Heart right ventricle (tissue), 16 donors: ENCODE measurements around the gene MORN4. TPM values are rescaled to one million over a fixed set of nuclear protein-coding genes. Genes with fewer than 3 reads are reported as not detected.

Experiments
- ATAC-seq, 8 donors: fragments of 200-7000 bp; cut with Tn5 transposase; one replicate each; pipeline ENCODE4 v1.9.1; 2020; ENCODE audit warnings: mild to moderate bottlenecking in 8 of 8, moderate library complexity in 8 of 8, moderate number of reproducible peaks in 1 of 8
- DNase-seq, 2 donors: peaks; one replicate each; pipeline ENCODE4 v3.0.0-alpha.2; 2020
- H3K27ac ChIP-seq, 10 donors: fragments of 200-600 bp; sonication (generic) in 2 of 10; one replicate each; pipeline versions ENCODE4 v1.5.0 to v1.8.0; 2020 to 2022; ENCODE audit warnings: mild to moderate bottlenecking in 3 of 10
- H3K27me3 ChIP-seq, 7 donors: fragments of 200-600 bp; one replicate each; pipeline ENCODE4 v1.8.0; 2021 to 2022; ENCODE audit warnings: mild to moderate bottlenecking in 2 of 7
- H3K36me3 ChIP-seq, 9 donors: fragments of 200-600 bp; sonication (generic) in 1 of 9; one replicate each; pipeline versions ENCODE4 v1.5.0 to v1.8.0; 2020 to 2022; ENCODE audit warnings: mild to moderate bottlenecking in 2 of 9
- H3K4me1 ChIP-seq, 9 donors: fragments of 200-600 bp; sonication (generic) in 1 of 9; one replicate each; pipeline versions ENCODE4 v1.5.0 to v1.8.0; 2020 to 2022; ENCODE audit warnings: mild to moderate bottlenecking in 4 of 9
- H3K4me3 ChIP-seq, 10 donors: fragments of 200-600 bp; sonication (generic) in 2 of 10; one replicate each; pipeline versions ENCODE4 v1.5.0 to v1.8.0; 2020 to 2022; ENCODE audit warnings: mild to moderate bottlenecking in 7 of 10, moderate library complexity in 2 of 10
- H3K9me3 ChIP-seq, 11 donors: fragments of 200-600 bp in 10 of 11; sonication (generic) in 2 of 11; one replicate each; pipeline versions ENCODE4 v1.5.0 to v1.8.0; 2013 to 2022; ENCODE audit warnings: mild to moderate bottlenecking in 2 of 11, control low read depth in 1 of 11, moderate library complexity in 1 of 11
- WGBS, 2 donors: extraction: QIAGEN DNeasy Blood & Tissue Kit; methylation state at CpG; one replicate each; pipeline ENCODE4 v1.1.7; 2013; ENCODE audit warnings: inconsistent platforms in 1 of 2; 5-methylcytosine and 5-hydroxymethylcytosine counted together
- intact Hi-C, 10 donors: fragments of 100-400 bp; cut with DNase I; formaldehyde crosslinking; loops; one replicate each; pipeline versions ENCODE4 v1.11.1 to v1.14.2; 2022
- long read RNA-seq, 3 donors: library from polyadenylated mRNA; unstranded; transcript quantifications; one replicate each; pipeline ENCODE4 v2.0.0, GENCODE V29; 2020 to 2021
- polyA plus RNA-seq, 2 donors: library from polyadenylated mRNA; stranded (reverse); fragments of 200-250 nt; gene quantifications; one replicate each; pipeline ENCODE4 v1.2.3, GENCODE V29; 2013
- total RNA-seq, 10 donors: library from RNA; stranded (reverse); fragmentation: NEBNext Ultra II Directional in 3 of 10; extraction: Animal tissue kit (Norgen Biotek cat#: 25700) in 3 of 10; gene quantifications; one replicate each; pipeline versions ENCODE4 v1.2.1 to v1.2.4, GENCODE V29; 2021 to 2023
- TF ChIP-seq, protein P1 (sequence below), 9 donors: fragments of 200-600 bp; sonication (generic) in 2 of 9; IDR thresholded peaks; one replicate each; pipeline versions ENCODE4 v1.5.0 to v1.8.0; 2021 to 2022; ENCODE audit warnings: antibody characterized with exemption in 9 of 9, mild to moderate bottlenecking in 5 of 9, moderate library complexity in 1 of 9
- donor health status: Arrhythmogenic right ventricular cardiomyopathy.
- donor health status: ischemic (EF 13 %, LVEDD 7.1; RV severe dilation, severe dysfunction).
- donor health status: healthy with polysubstance abuse.
- donor health status: DM: no; HTN: yes; CAD: no.
- donor health status: DM: no; HTN: no; CAD: no.
- donor health status: ischemic (EF 25% LVEDD 6.9; RV normal size, moderate dysfunction).
- donor health status: ischemic (EF 25% LVEDD 5.7; RV mildly dilated, moderate dysfunction).
- donor health status: healthy.
- donor health status: DM: yes; HTN: yes; CAD: no.
- donor health status: Ischemic cardiomyopathy.
- donor health status: ischemic (EF 35%, LVEDD 5.7; RV mildly dilated, moderate dysfunction).
- donor health status: nonischemic (EF 11% LVEDD 7.7; RV severe dilation, severe dysfunction).
- donor health status: DM: yes; HTN: yes; CAD: no.
- donor health status: PGD.
- donor health status: ischemic (EF 29% LVEDD 5.4; RV normal size, mild dysfunction).
- donor health status: nonischemic (EF 23%, LVEDD 6.1; RV moderate dilation, normal function).

The MORN4 gene
- total RNA-seq (10 to 100 TPM in 8 of 10 donors, 1 to 10 TPM in 2; 4.4 to 17.1 (median 12.8) TPM), polyA plus RNA-seq (10 to 100 TPM; 16.0 to 17.6 TPM)
- long read RNA-seq, donor 1, partial matches to known transcripts: 1 of 5 reads
- long read RNA-seq, donor 1, other reads (novel, unspliced or antisense): 0 of 5 reads
- long read RNA-seq, donor 2, transcript MORN4-202 (2 exons, 419 nt): major isoform, 6 of 13 reads
- long read RNA-seq, donor 2, partial matches to known transcripts: 1 of 13 reads
- long read RNA-seq, donor 2, other reads (novel, unspliced or antisense): 3 of 13 reads
- long read RNA-seq, donor 3, transcript MORN4-201 (5 exons, 2,315 nt): major isoform, 6 of 10 reads
- long read RNA-seq, donor 3, partial matches to known transcripts: 2 of 10 reads
- long read RNA-seq, donor 3, other reads (novel, unspliced or antisense): 1 of 10 reads

GRCh38 chr10:97632949-97633884 is at the start of gene MORN4:
MORN4 (minus strand) TSS chr10:97633500; CDS start chr10:97619653, 13,847 bp downstream.
- Histone ChIP-seq H3K27ac (peak within 1 kb of the TSS in 9 of 10 donors; percentile 25 to 77 (median 62)), H3K27me3 (no peaks in the 10 kb centered on the region), H3K36me3 (no peaks in the 10 kb centered on the region), H3K4me3 (peak within 1 kb of the TSS; percentile 33 to 81 (median 71)), H3K4me1 (peaks cover 0 to 14% (median 9%) of the 10 kb centered on the region in 9 donors), H3K9me3 (no peaks in the 10 kb centered on the region)
- intact Hi-C loops: loop anchor here in 1 of 10 donors (10.0 kb wide), 1 partner anchor 208 kb away; the partner anchor contains the start of gene PGAM1
- DNase-seq (peak; percentile 93 to 96), ATAC-seq (peak; percentile 98 to 100 (median 100))
- WGBS, 2 donors: 3% methylated on average over 60 to 62 of the region's 62 CpGs
- TF ChIP-seq, protein P1, sequence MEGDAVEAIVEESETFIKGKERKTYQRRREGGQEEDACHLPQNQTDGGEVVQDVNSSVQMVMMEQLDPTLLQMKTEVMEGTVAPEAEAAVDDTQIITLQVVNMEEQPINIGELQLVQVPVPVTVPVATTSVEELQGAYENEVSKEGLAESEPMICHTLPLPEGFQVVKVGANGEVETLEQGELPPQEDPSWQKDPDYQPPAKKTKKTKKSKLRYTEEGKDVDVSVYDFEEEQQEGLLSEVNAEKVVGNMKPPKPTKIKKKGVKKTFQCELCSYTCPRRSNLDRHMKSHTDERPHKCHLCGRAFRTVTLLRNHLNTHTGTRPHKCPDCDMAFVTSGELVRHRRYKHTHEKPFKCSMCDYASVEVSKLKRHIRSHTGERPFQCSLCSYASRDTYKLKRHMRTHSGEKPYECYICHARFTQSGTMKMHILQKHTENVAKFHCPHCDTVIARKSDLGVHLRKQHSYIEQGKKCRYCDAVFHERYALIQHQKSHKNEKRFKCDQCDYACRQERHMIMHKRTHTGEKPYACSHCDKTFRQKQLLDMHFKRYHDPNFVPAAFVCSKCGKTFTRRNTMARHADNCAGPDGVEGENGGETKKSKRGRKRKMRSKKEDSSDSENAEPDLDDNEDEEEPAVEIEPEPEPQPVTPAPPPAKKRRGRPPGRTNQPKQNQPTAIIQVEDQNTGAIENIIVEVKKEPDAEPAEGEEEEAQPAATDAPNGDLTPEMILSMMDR (IDR thresholded peaks at IDR 0.05): no peak

DNA sequence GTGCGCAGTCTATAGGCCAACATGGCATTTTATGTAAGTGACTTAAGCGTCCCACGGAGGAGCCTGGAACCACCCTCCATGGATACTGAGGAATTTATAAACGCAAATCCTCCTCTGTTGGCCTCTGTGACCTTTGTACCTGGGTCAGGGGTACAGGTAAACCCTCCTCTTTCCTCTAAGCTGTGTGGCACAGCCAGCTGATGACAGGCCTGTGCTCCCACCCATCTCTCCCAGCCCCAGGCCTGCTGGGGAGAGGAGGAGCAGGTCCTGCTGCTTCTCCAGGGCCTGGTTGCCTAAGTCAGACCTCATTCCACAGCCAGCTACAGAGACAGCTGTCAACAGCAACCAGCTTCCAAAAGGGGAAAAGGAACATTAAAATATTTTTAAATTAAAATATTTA is 48.7 kb upstream of the MORN4 start:
- ATAC-seq (no peak), DNase-seq (no peak)
- intact Hi-C loops: no loop called here
- 85 to 91% methylated on average over 4 of the region's 4 CpGs for WGBS, 2 donors
- no peak overlapping the region for H3K27ac ChIP-seq
- no peaks in the 10 kb centered on the region for H3K9me3 ChIP-seq
- H3K4me1 ChIP-seq: peaks cover 6 to 48% (median 32%) of the 10 kb centered on the region in 9 donors
- no peaks in the 10 kb centered on the region for H3K27me3 ChIP-seq
- TF ChIP-seq, protein P1 (IDR thresholded peaks at IDR 0.05): no peak
- H3K4me3 ChIP-seq: no peak overlapping the region
- H3K36me3 ChIP-seq: peaks cover 0 to 25% (median 8%) of the 10 kb centered on the region in 9 donors

DNA sequence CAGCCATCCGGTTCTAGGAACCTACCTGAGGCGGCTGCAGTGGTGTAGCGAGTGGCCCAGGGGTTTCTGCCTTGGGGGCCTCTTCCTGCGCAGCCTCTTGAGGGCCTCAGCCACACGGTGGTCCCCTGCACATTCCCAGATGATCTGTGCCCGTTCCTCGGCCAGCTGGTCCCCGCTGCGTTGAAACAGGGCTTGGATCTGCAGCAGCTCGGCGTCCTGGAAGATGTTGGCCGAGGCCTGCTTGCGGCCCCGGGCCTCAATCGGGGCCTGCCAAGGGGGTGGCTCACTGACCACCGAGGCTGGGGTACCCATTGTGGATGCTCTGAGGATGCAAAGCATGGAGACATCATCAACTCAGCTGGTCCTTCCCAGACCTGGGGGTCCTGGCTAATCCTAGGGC is 46.3 kb upstream of the MORN4 start:
- Histone ChIP-seq H3K27me3 (no peaks in the 10 kb centered on the region), H3K27ac (no peak overlapping the region), H3K4me1 (peaks cover 0 to 29% (median 12%) of the 10 kb centered on the region in 9 donors), H3K9me3 (no peaks in the 10 kb centered on the region), H3K36me3 (peaks cover 0 to 48% (median 27%) of the 10 kb centered on the region in 9 donors), H3K4me3 (no peak overlapping the region)
- 92 to 95% methylated on average over 16 of the region's 16 CpGs for WGBS, 2 donors
- ATAC-seq (no peak), DNase-seq (no peak)
- intact Hi-C loops: loop anchor here in 5 of 10 donors (5.0 kb wide), 1 partner anchor 53 kb away; no protein-coding TSS in a partner anchor
- TF ChIP-seq, protein P1 (IDR thresholded peaks at IDR 0.05): no peak
